Endothelial cell of umbilical vein (primary cell): ENCODE measurements around the gene CEP63. TPM values are rescaled to one million over a fixed set of nuclear protein-coding genes. Genes with fewer than 3 reads are reported as not detected.

ENCODE experiments used
- BruUV-seq: library from RNA; stranded (reverse); fragments of 400-500 nt; replicated peaks from 2 replicates; lab custom pipeline; 2021; lab: Mats Ljungman, UMichigan
- CTCF ChIA-PET: fragments of 300-600, 350-600 bp; sonication (Branson Sonifier 250); formaldehyde crosslinking; loops from one replicate; lab custom pipeline; 2021; ENCODE audit warnings: antibody characterized with exemption, inconsistent platforms; lab: Charles Lee
- POLR2A ChIA-PET: fragments of 300-600, 350-600 bp; sonication (Branson Sonifier 250); formaldehyde crosslinking; loops from one replicate; lab custom pipeline; 2021; ENCODE audit warnings: antibody characterized with exemption, inconsistent platforms; lab: Charles Lee
- DNase-seq: peaks from one replicate; pipeline ENCODE4 v3.0.0-alpha.2; 2011; ENCODE audit warnings: low read depth, low spot score
- FAIRE-seq: peaks from 2 replicates; lab custom pipeline; 2011; peaks lifted over from hg19 to GRCh38; lab: Jason Lieb, UNC
- H2AFZ ChIP-seq: 2 replicates; pipeline ENCODE4 v1.6.0; 2012; ENCODE audit warnings: low read depth, low read length, control low read depth, inconsistent platforms
- H3K27ac ChIP-seq: 2 replicates; pipeline ENCODE4 v1.5.1; 2011; ENCODE audit warnings: low read depth, mild to moderate bottlenecking, control low read depth, low read length, moderate library complexity; ENCODE audit not compliant: insufficient read depth
- H3K27me3 ChIP-seq, 2 experiments: 2 replicates each; pipeline versions ENCODE4 v1.6.0 to v1.6.1; 2011; ENCODE audit warnings: low read length in 2 of 2, mixed read lengths in 1 of 2; ENCODE audit not compliant: control insufficient read depth in 2 of 2, insufficient read depth in 2 of 2
- H3K36me3 ChIP-seq, 2 experiments: 2 replicates in 1 of 2; 3 replicates in 1 of 2; pipeline ENCODE4 v1.5.1; 2011; ENCODE audit warnings: low read length in 2 of 2, mild to moderate bottlenecking in 1 of 2, moderate library complexity in 1 of 2; ENCODE audit not compliant: control insufficient read depth in 2 of 2, insufficient read depth in 2 of 2; ENCODE audit errors: extremely low read depth in 1 of 2
- H3K4me1 ChIP-seq: 3 replicates; pipeline ENCODE4 v1.5.1; 2011; ENCODE audit warnings: mild to moderate bottlenecking, low read length; ENCODE audit not compliant: control insufficient read depth, insufficient read depth; ENCODE audit errors: extremely low read depth
- H3K4me2 ChIP-seq: 2 replicates; pipeline ENCODE4 v1.6.1; 2011; ENCODE audit warnings: low read length, control low read depth, mixed read lengths; ENCODE audit not compliant: insufficient read depth
- H3K4me3 ChIP-seq, 3 experiments: fragments of 200-600 bp in 1 of 3; sonication (generic), shearing (Covaris generic) in 1 of 3; replicated peaks in 1 of 3; 2 replicates each; pipeline ENCODE4 v1.5.1; 2011 to 2016; ENCODE audit warnings: control low read depth in 3 of 3, low read length in 3 of 3, mild to moderate bottlenecking in 2 of 3, inconsistent platforms in 1 of 3, low read depth in 1 of 3, moderate library complexity in 1 of 3; ENCODE audit not compliant: insufficient read depth in 1 of 3
- H3K79me2 ChIP-seq: 2 replicates; pipeline ENCODE4 v1.6.0; 2012; ENCODE audit warnings: low read length, inconsistent platforms; ENCODE audit not compliant: control insufficient read depth, insufficient read depth
- H3K9ac ChIP-seq: replicated peaks from 2 replicates; pipeline ENCODE3; 2011; ENCODE audit warnings: low read length, control low read depth; ENCODE audit not compliant: insufficient read depth; ENCODE audit errors: extremely low read depth
- H3K9me1 ChIP-seq: replicated peaks from 3 replicates; pipeline ENCODE4 v1.6.0; 2011; ENCODE audit warnings: mild to moderate bottlenecking, low read length; ENCODE audit not compliant: control insufficient read depth, insufficient read depth; ENCODE audit errors: extremely low read depth
- H3K9me3 ChIP-seq: replicated peaks from 2 replicates; pipeline ENCODE4 v1.5.1; 2012; ENCODE audit warnings: low read length, inconsistent platforms; ENCODE audit not compliant: control insufficient read depth, insufficient read depth
- H4K20me1 ChIP-seq: replicated peaks from 2 replicates; pipeline ENCODE3; 2011; ENCODE audit warnings: mild to moderate bottlenecking, low read length; ENCODE audit not compliant: control insufficient read depth, insufficient read depth; ENCODE audit errors: extremely low read depth
- CTCF ChIP-seq, 2 donors: IDR thresholded peaks; 1 replicate in 1 of 2; 2 replicates in 1 of 2; pipeline ENCODE4 v1.5.1; 2011; ENCODE audit warnings: low read length in 2 of 2, mild to moderate bottlenecking in 2 of 2, moderate library complexity in 2 of 2, control low read depth in 1 of 2, inconsistent platforms in 1 of 2, low read depth in 1 of 2; ENCODE audit not compliant: insufficient read depth in 1 of 2; ENCODE audit errors: extremely low read depth in 1 of 2
- EZH2 ChIP-seq: IDR thresholded peaks from 2 replicates; pipeline ENCODE4 v1.6.1; 2012; ENCODE audit warnings: borderline replicate concordance, low read depth, mild to moderate bottlenecking, moderate library complexity, low read length, inconsistent platforms; ENCODE audit not compliant: severe bottlenecking
- FOS ChIP-seq: IDR thresholded peaks from 2 replicates; pipeline ENCODE4 v1.6.1; 2011; ENCODE audit warnings: mild to moderate bottlenecking, low read length, moderate library complexity, borderline replicate concordance; ENCODE audit not compliant: insufficient read depth
- GATA2 ChIP-seq: IDR thresholded peaks from 2 replicates; pipeline ENCODE4 v1.7.0; 2011; ENCODE audit warnings: low read depth, mild to moderate bottlenecking, moderate library complexity, mixed read lengths, low read length; ENCODE audit not compliant: insufficient read length, insufficient read depth
- JUN ChIP-seq: IDR thresholded peaks from 2 replicates; pipeline ENCODE4 v1.6.1; 2011; ENCODE audit warnings: borderline replicate concordance, low read depth; ENCODE audit not compliant: insufficient read length, insufficient read depth
- MAX ChIP-seq: IDR thresholded peaks from 2 replicates; pipeline ENCODE4 v1.6.1; 2011; ENCODE audit not compliant: insufficient read depth, insufficient read length
- MYC ChIP-seq: IDR thresholded peaks from one replicate; pipeline ENCODE4 v1.6.1; 2011; ENCODE audit warnings: mild to moderate bottlenecking, low read depth, low read length
- POLR2A ChIP-seq: IDR thresholded peaks from 2 replicates; pipeline ENCODE4 v1.6.1; 2012; ENCODE audit warnings: low read depth, mild to moderate bottlenecking, control low read depth, low read length
- POLR2AphosphoS5 ChIP-seq: IDR thresholded peaks from 2 replicates; pipeline ENCODE4 v1.6.1; 2012; ENCODE audit warnings: low read depth, mild to moderate bottlenecking, control low read depth, low read length, moderate library complexity; ENCODE audit not compliant: insufficient read depth
- dilution Hi-C: fragments of 300-500 bp; cut with MboI; formaldehyde crosslinking; loops from one replicate; pipeline ENCODE4 v1.15.0; 2019; ENCODE audit warnings: low sequenced_read_pairs; ENCODE audit not compliant: extremely low pct_ligation_motif_present
- intact Hi-C: fragments of 100-400 bp; cut with micrococcal nuclease; formaldehyde crosslinking; loops from one replicate; pipeline ENCODE4 v1.10.0; 2022
- polyA plus RNA-seq, 4 experiments: library from polyadenylated mRNA; depleted of rRNA in 3 of 4; stranded (reverse) in 3 of 4; unstranded in 1 of 4; fragments of >200 nt; gene quantifications; 2 replicates each; pipeline versions ENCODE4 v1.2.1 to v1.2.3, GENCODE V29; 2011 to 2012; ENCODE audit warnings: missing spikeins in 1 of 4
- total RNA-seq: library from RNA; stranded (reverse); gene quantifications from 2 replicates; pipeline ENCODE4 v1.2.3, GENCODE V29; 2021

The CEP63 gene
- total and polyA plus RNA-seq, 2 donors (not counting 3 experiments of a cell fraction or from before 2014, with no cell fraction given), result 5.7 to 29.4 TPM

GRCh38 chr3:134613006-134613520, 127.2 kb downstream of the CEP63 start:
- TF ChIP-seq MAX (no peak), MYC (no peak), JUN (no peak), POLR2A (no peak), POLR2AphosphoS5 (no peak), FOS (no peak), EZH2 (no peak), GATA2 (no peak), CTCF (IDR thresholded peaks at IDR 0.05; ENCODE audit: extremely low read depth in 1 of 2, insufficient read depth in 1 of 2, low read depth in 1 of 2, low read length in 2 of 2) (no peak)
- BruUV-seq, result no TSS peak
- POLR2A ChIA-PET, result no interaction called here
- H3K4me3 ChIP-seq, result no peak overlapping the region
- H3K4me1 ChIP-seq, result no peaks in the 10 kb centered on the region
- H3K9ac ChIP-seq, result no peak overlapping the region
- H2AFZ ChIP-seq, result no peak overlapping the region
- no peaks in the 10 kb centered on the region for H3K9me1 ChIP-seq
- FAIRE-seq (no peak), DNase-seq (no peak)
- no peaks in the 10 kb centered on the region for H3K36me3 ChIP-seq
- CTCF ChIA-PET, result interaction anchor here (6.6 kb wide), 1 partner anchor 11 kb away, joined by 42 read pairs; no protein-coding TSS in a partner anchor
- intact Hi-C loops (no loop called here), dilution Hi-C loops (no loop called here)
- no peaks in the 10 kb centered on the region for H3K79me2 ChIP-seq
- H3K27ac ChIP-seq, result no peak overlapping the region
- no peaks in the 10 kb centered on the region for H3K27me3 ChIP-seq
- H3K4me2 ChIP-seq, result no peak overlapping the region
- H4K20me1 ChIP-seq, result no peaks in the 10 kb centered on the region
- no peaks in the 10 kb centered on the region for H3K9me3 ChIP-seq
